Karpas-422 (cell line): ENCODE results near the gene ACSF3. TPM values are rescaled to one million over a fixed set of nuclear protein-coding genes. Genes with fewer than 3 reads are reported as not detected.

ENCODE experiments used
- DNase-seq: peaks from one replicate; pipeline ENCODE4 v3.0.0-alpha.2; 2015
- H2AFZ ChIP-seq: fragments of 200-600 bp; sonication (generic); 2 replicates; pipeline ENCODE4 v1.6.1; 2014; ENCODE audit warnings: antibody characterized with exemption, low read length, mixed read lengths
- H3K27ac ChIP-seq: fragments of 200-600 bp; sonication (generic); 2 replicates; pipeline ENCODE4 v1.5.1; 2014; ENCODE audit warnings: mild to moderate bottlenecking, low read length, moderate library complexity
- H3K27me3 ChIP-seq: fragments of 200-600 bp; sonication (generic); 2 replicates; pipeline ENCODE4 v1.6.1; 2014; ENCODE audit warnings: low read length, mixed read lengths
- H3K36me3 ChIP-seq: fragments of 200-600 bp; sonication (generic); 2 replicates; pipeline ENCODE4 v1.6.1; 2014; ENCODE audit warnings: low read length, mixed read lengths; ENCODE audit not compliant: insufficient read depth
- H3K4me1 ChIP-seq: fragments of 200-600 bp; sonication (generic); 2 replicates; pipeline ENCODE4 v1.6.1; 2014; ENCODE audit warnings: mild to moderate bottlenecking, low read length, mixed read lengths
- H3K4me2 ChIP-seq: fragments of 200-600 bp; sonication (generic); 2 replicates; pipeline ENCODE4 v1.6.1; 2014; ENCODE audit warnings: low read length, low read depth, mild to moderate bottlenecking; ENCODE audit not compliant: poor library complexity, severe bottlenecking
- H3K4me3 ChIP-seq: fragments of 200-600 bp; sonication (generic); 2 replicates; pipeline ENCODE4 v1.5.1; 2014; ENCODE audit warnings: mild to moderate bottlenecking, antibody characterized with exemption, low read length, mixed read lengths
- H3K79me2 ChIP-seq: fragments of 200-600 bp; sonication (generic); 2 replicates; pipeline ENCODE4 v1.6.1; 2014; ENCODE audit warnings: mild to moderate bottlenecking, low read length, mixed read lengths
- H3K9ac ChIP-seq: fragments of 200-600 bp; sonication (generic); 2 replicates; pipeline ENCODE4 v1.6.0; 2014; ENCODE audit warnings: low read length
- H3K9me2 ChIP-seq: fragments of 200-600 bp; sonication (generic), shearing (Covaris generic); replicated peaks from 2 replicates; pipeline ENCODE4 v1.6.0; 2014; ENCODE audit warnings: mild to moderate bottlenecking, low read length, moderate library complexity; ENCODE audit not compliant: insufficient read depth
- H3K9me3 ChIP-seq: fragments of 300-700, 200-600 bp; sonication (generic); 2 replicates; pipeline ENCODE4 v1.6.1; 2014; ENCODE audit warnings: low read length, mixed read lengths
- H4K20me1 ChIP-seq: fragments of 200-600 bp; sonication (generic); 2 replicates; pipeline ENCODE4 v1.6.1; 2014; ENCODE audit warnings: mild to moderate bottlenecking, antibody characterized with exemption, low read length, low read depth; ENCODE audit not compliant: insufficient read depth
- total RNA-seq: library from RNA; depleted of rRNA; stranded (reverse); fragments of >200 nt; shearing (Covaris generic); gene quantifications from 2 replicates; pipeline ENCODE4 v1.2.3, GENCODE V29; 2014; ENCODE audit warnings: low replicate concordance

The ACSF3 gene
- total RNA-seq, 1 experiment from 2014 or later = 30.4 TPM

GRCh38 chr16:89108416-89108815, 14.8 kb downstream of the ACSF3 start:
- Histone ChIP-seq H3K27me3 (no peaks in the 10 kb centered on the region), H3K36me3 (peaks cover 16% of the 10 kb centered on the region), H3K9ac (no peak overlapping the region), H4K20me1 (0 out of 2 replicates have a peak, but pooled peaks cover 6% of the 10 kb centered on the region), H2AFZ (no peak overlapping the region), H3K4me3 (no peak overlapping the region), H3K9me2 (no peaks in the 10 kb centered on the region), H3K27ac (no peak overlapping the region), H3K4me2 (no peak overlapping the region), H3K9me3 (no peaks in the 10 kb centered on the region; the same call in 1 of the 2 replicates), H3K4me1 (peaks cover 12% of the 10 kb centered on the region), H3K79me2 (no peaks in the 10 kb centered on the region)
- DNase-seq = no peak

DNA sequence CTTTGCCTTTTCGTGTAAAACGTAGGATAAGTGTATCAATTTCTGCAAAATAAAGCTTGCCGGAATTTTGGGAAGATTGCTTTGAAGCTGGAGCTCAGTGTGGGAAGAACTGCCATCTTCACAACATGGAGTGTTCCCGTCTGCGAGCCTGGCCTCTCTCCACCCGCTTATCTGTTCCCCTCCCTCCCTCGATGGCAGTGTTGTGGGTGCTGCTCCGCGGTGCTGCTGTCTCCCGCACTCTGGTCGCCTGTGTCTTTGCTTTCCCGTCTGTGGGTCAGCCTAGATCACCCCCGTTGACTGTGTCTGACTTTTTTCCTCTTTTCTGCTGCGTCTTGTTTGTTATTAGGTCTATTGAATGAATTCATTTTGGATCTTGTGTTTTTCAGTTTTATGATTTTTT, 17.0 kb downstream of the ACSF3 start:
- Histone ChIP-seq H3K36me3 (peaks cover 14% of the 10 kb centered on the region), H3K27ac (no peak overlapping the region), H3K4me2 (no peak overlapping the region), H3K4me1 (peaks cover 34% of the 10 kb centered on the region), H3K9me3 (no peaks in the 10 kb centered on the region; the same call in 1 of the 2 replicates), H3K9ac (no peak overlapping the region), H3K27me3 (no peaks in the 10 kb centered on the region), H2AFZ (no peak overlapping the region), H3K79me2 (no peaks in the 10 kb centered on the region), H3K9me2 (no peaks in the 10 kb centered on the region), H3K4me3 (no peak overlapping the region), H4K20me1 (no peaks in the 10 kb centered on the region)
- no peak for DNase-seq

DNA sequence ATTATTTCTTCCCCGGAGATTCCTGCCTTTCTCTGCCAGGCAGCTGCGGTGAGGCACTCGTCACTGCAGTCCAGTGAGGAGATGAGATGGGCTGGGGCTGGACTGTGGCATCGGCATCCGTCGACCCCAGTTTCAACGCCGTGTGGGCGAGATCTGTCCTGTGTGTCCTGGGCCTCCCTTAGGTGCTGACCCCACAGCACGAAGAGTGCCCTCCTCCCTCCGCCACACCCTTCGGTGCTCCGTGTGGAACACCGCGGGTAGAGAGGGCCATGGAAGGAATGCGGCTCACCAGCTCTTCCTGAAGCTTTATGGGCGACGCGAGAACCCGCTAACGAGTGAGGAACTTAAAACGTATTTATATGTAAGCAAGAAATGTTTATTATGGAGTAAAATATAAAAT, 17.6 kb downstream of the ACSF3 start:
- no peak overlapping the region for H3K4me3 ChIP-seq
- H3K79me2 ChIP-seq = peaks cover 5% of the 10 kb centered on the region
- H3K4me2 ChIP-seq = no peak overlapping the region
- H2AFZ ChIP-seq = no peak overlapping the region
- peaks cover 14% of the 10 kb centered on the region for H3K36me3 ChIP-seq
- DNase-seq = no peak
- H3K9me2 ChIP-seq = no peaks in the 10 kb centered on the region
- no peaks in the 10 kb centered on the region for H4K20me1 ChIP-seq
- H3K9ac ChIP-seq = no peak overlapping the region
- H3K4me1 ChIP-seq = peaks cover 37% of the 10 kb centered on the region
- no peak overlapping the region for H3K27ac ChIP-seq
- no peaks in the 10 kb centered on the region; the same call in 1 of the 2 replicates for H3K9me3 ChIP-seq
- no peaks in the 10 kb centered on the region for H3K27me3 ChIP-seq

- no peaks in the 10 kb centered on the region for H3K9me2 ChIP-seq
- H3K27me3 ChIP-seq = no peaks in the 10 kb centered on the region
- peak overlapping the region; percentile 73; the same call in 1 of the 2 replicates for H3K4me3 ChIP-seq
- DNase-seq = no peak
- H3K4me2 ChIP-seq = peak overlapping the region; percentile 88
- H3K4me1 ChIP-seq = peaks cover 37% of the 10 kb centered on the region
- no peaks in the 10 kb centered on the region; the same call in 1 of the 2 replicates for H3K9me3 ChIP-seq
- H2AFZ ChIP-seq = no peak overlapping the region
- H3K9ac ChIP-seq = peak overlapping the region; percentile 75
- peaks cover 6% of the 10 kb centered on the region for H3K79me2 ChIP-seq
- H3K36me3 ChIP-seq = peaks cover 2% of the 10 kb centered on the region
- H3K27ac ChIP-seq = peak overlapping the region; percentile 92
- no peaks in the 10 kb centered on the region for H4K20me1 ChIP-seq
Observed at GRCh38 chr16:89112377-89113151, 18.9 kb downstream of the ACSF3 start.

DNA sequence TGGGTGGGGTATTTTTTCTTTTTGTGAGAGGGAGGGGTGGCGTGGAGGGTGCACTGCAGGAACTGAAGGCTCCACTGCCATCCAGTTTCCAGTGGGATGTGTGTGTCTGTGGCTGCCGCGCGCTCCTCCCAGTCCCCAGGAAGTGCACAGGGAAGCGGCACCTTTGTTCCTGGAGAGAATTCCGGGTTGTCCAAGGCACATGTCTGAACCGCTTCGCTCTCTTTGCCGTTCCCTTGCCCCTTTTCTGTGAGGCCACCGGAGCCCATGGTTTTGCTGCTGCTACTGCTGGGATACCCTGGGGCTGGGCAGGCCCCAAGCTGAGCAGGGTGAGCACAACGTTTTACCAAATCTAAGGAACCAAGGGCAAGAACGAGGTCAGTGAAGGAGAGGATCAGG, 19.5 kb downstream of the ACSF3 start:
- Histone ChIP-seq H3K9ac (peak overlapping the region; percentile 75), H4K20me1 (no peaks in the 10 kb centered on the region), H3K4me3 (peak overlapping the region; percentile 73), H3K4me1 (peaks cover 37% of the 10 kb centered on the region), H3K27me3 (no peaks in the 10 kb centered on the region), H3K9me2 (no peaks in the 10 kb centered on the region), H3K79me2 (peaks cover 6% of the 10 kb centered on the region), H3K27ac (peak overlapping the region; percentile 92), H2AFZ (no peak overlapping the region), H3K36me3 (no peaks in the 10 kb centered on the region), H3K9me3 (no peaks in the 10 kb centered on the region), H3K4me2 (peak overlapping the region; percentile 88)
- peak; percentile 47 for DNase-seq

- Histone ChIP-seq H3K27ac (peak overlapping the region; percentile 92), H3K79me2 (peaks cover 6% of the 10 kb centered on the region), H3K36me3 (no peaks in the 10 kb centered on the region), H3K4me2 (peak overlapping the region; percentile 88), H3K9me3 (no peaks in the 10 kb centered on the region), H3K4me3 (peak overlapping the region; percentile 73), H3K9ac (peak overlapping the region; percentile 75), H2AFZ (no peak overlapping the region), H4K20me1 (no peaks in the 10 kb centered on the region), H3K4me1 (peaks cover 37% of the 10 kb centered on the region), H3K9me2 (no peaks in the 10 kb centered on the region), H3K27me3 (no peaks in the 10 kb centered on the region)
- peak; percentile 91 for DNase-seq
Observed at GRCh38 chr16:89113661-89114060, 20.0 kb downstream of the ACSF3 start.

- peak overlapping the region; percentile 73 for H3K4me3 ChIP-seq
- peak overlapping the region; percentile 92 for H3K27ac ChIP-seq
- H3K9ac ChIP-seq = peak overlapping the region; percentile 75
- DNase-seq = peak; percentile 91
- no peaks in the 10 kb centered on the region for H3K27me3 ChIP-seq
- H3K9me2 ChIP-seq = no peaks in the 10 kb centered on the region
- no peak overlapping the region for H2AFZ ChIP-seq
- peak overlapping the region; percentile 88 for H3K4me2 ChIP-seq
- no peaks in the 10 kb centered on the region for H4K20me1 ChIP-seq
- H3K79me2 ChIP-seq = peaks cover 6% of the 10 kb centered on the region
- no peaks in the 10 kb centered on the region for H3K9me3 ChIP-seq
- H3K4me1 ChIP-seq = peaks cover 37% of the 10 kb centered on the region
- H3K36me3 ChIP-seq = no peaks in the 10 kb centered on the region
Observed at GRCh38 chr16:89114159-89114981, 20.7 kb downstream of the ACSF3 start.
